ENCODE results near the gene LHFPL6.

GRCh38 chr13:39565036-39565949 is 37.7 kb downstream of the LHFPL6 start:
- no peak for TF ChIP-seq CTCF (conservative IDR thresholded peaks at IDR 0.05 in 1 of 2, IDR thresholded peaks at IDR 0.05 in 1 of 2; ENCODE audit: extremely low read depth in 1 of 2, insufficient read depth in 1 of 2, low read depth in 1 of 2, low read length in 2 of 2)
- TF ChIP-seq EZH2 (IDR thresholded peaks at IDR 0.05; ENCODE audit: borderline replicate concordance, low read length), result no peak

Measured in mammary epithelial cell (primary cell).